H1 (cell line): Measurements from ENCODE around the gene DHX34. TPM values are rescaled to one million over a fixed set of nuclear protein-coding genes. Genes with fewer than 3 reads are reported as not detected.

Source experiments
- CTCF ChIA-PET: fragments of 300-600 bp; sonication (Branson Sonifier 250); formaldehyde crosslinking; loops from one replicate; lab custom pipeline; 2021; ENCODE audit not compliant: partially characterized antibody; lab: Charles Lee
- POLR2A ChIA-PET: fragments of 300-600 bp; sonication (Branson Sonifier 250); formaldehyde crosslinking; loops from one replicate; lab custom pipeline; 2021; ENCODE audit warnings: inconsistent platforms; ENCODE audit not compliant: partially characterized antibody; lab: Charles Lee
- DNase-seq, 2 experiments: peaks; one replicate each; pipeline versions ENCODE4 v3.0.0 to v3.0.0-alpha.2; 2010 to 2022; ENCODE audit warnings: low spot score in 2 of 2, low read depth in 1 of 2, mixed read lengths in 1 of 2
- FAIRE-seq: peaks from 2 replicates; lab custom pipeline; 2011; peaks lifted over from hg19 to GRCh38; lab: Jason Lieb, UNC
- H2AFZ ChIP-seq: 2 replicates; pipeline ENCODE4 v1.8.1; 2012; ENCODE audit warnings: low read length, inconsistent platforms
- H2AK5ac ChIP-seq: 2 replicates; pipeline ENCODE4 v1.6.1; 2013; ENCODE audit warnings: low read depth, low read length
- H2BK120ac ChIP-seq: replicated peaks from 2 replicates; pipeline ENCODE3; 2013; ENCODE audit warnings: low read depth, low read length, inconsistent platforms
- H2BK12ac ChIP-seq: 2 replicates; pipeline ENCODE4 v1.6.1; 2013; ENCODE audit warnings: low read depth, low read length
- H2BK15ac ChIP-seq: 2 replicates; pipeline ENCODE4 v1.6.1; 2013; ENCODE audit warnings: low read length
- H2BK20ac ChIP-seq: 2 replicates; pipeline ENCODE4 v1.6.1; 2013; ENCODE audit warnings: low read length
- H2BK5ac ChIP-seq: 2 replicates; pipeline ENCODE4 v1.6.1; 2013; ENCODE audit warnings: low read depth, low read length
- H3K14ac ChIP-seq: 2 replicates; pipeline ENCODE4 v1.6.1; 2013; ENCODE audit warnings: inconsistent platforms; ENCODE audit not compliant: insufficient read length
- H3K18ac ChIP-seq: 2 replicates; pipeline ENCODE4 v1.6.1; 2013; ENCODE audit warnings: low read length; ENCODE audit errors: extremely low read depth
- H3K23ac ChIP-seq: 2 replicates; pipeline ENCODE4 v1.6.1; 2013; ENCODE audit warnings: inconsistent platforms; ENCODE audit not compliant: insufficient read length
- H3K23me2 ChIP-seq: 2 replicates; pipeline ENCODE4 v1.6.1; 2013; ENCODE audit warnings: low read depth, low read length
- H3K27ac ChIP-seq: 2 replicates; pipeline ENCODE4 v1.6.1; 2011; ENCODE audit warnings: low read depth, low read length, inconsistent platforms
- H3K27me3 ChIP-seq, 4 experiments: replicated peaks in 1 of 4; 1 replicate in 1 of 4; 2 replicates in 3 of 4; pipeline versions ENCODE4 v1.6.1 to v1.8.1; 2011 to 2013; ENCODE audit warnings: low read length in 3 of 4, mild to moderate bottlenecking in 3 of 4, inconsistent platforms in 2 of 4, mixed read lengths in 2 of 4, moderate library complexity in 1 of 4; ENCODE audit not compliant: control insufficient read depth in 3 of 4, insufficient read depth in 3 of 4; ENCODE audit errors: extremely low read depth in 1 of 4
- H3K36me3 ChIP-seq, 4 experiments: 2 replicates each; pipeline versions ENCODE4 v1.6.1 to v1.8.1; 2011 to 2013; ENCODE audit warnings: mild to moderate bottlenecking in 4 of 4, low read length in 3 of 4, moderate library complexity in 2 of 4, control low read depth in 1 of 4, inconsistent platforms in 1 of 4; ENCODE audit not compliant: insufficient read depth in 4 of 4, control insufficient read depth in 2 of 4
- H3K4ac ChIP-seq: replicated peaks from 2 replicates; pipeline ENCODE3; 2013; ENCODE audit warnings: low read length, low read depth, mixed read lengths, inconsistent platforms; ENCODE audit not compliant: insufficient read length
- H3K4me1 ChIP-seq, 4 experiments: replicated peaks in 1 of 4; 1 replicate in 1 of 4; 2 replicates in 3 of 4; pipeline versions ENCODE4 v1.6.1 to v1.8.1; 2011 to 2013; ENCODE audit warnings: low read length in 3 of 4, inconsistent platforms in 2 of 4, mixed read lengths in 1 of 4; ENCODE audit not compliant: insufficient read depth in 4 of 4, control insufficient read depth in 3 of 4
- H3K4me2 ChIP-seq, 2 experiments: 2 replicates each; pipeline versions ENCODE4 v1.6.1 to v1.8.1; 2011 to 2013; ENCODE audit warnings: low read depth in 2 of 2, low read length in 2 of 2, control low read depth in 1 of 2, inconsistent platforms in 1 of 2, mild to moderate bottlenecking in 1 of 2; ENCODE audit not compliant: insufficient read depth in 1 of 2
- H3K4me3 ChIP-seq, 4 experiments: fragments of 200-600, 300-600 bp in 1 of 4; sonication (generic), shearing (Covaris generic), sonication (Bioruptor Twin) in 1 of 4; 2 replicates each; pipeline versions ENCODE4 v1.5.1 to v1.8.1; 2011 to 2016; ENCODE audit warnings: low read length in 4 of 4, low read depth in 3 of 4, control low read depth in 2 of 4, inconsistent platforms in 2 of 4, mild to moderate bottlenecking in 2 of 4, mixed read lengths in 1 of 4, moderate library complexity in 1 of 4; ENCODE audit not compliant: insufficient read depth in 2 of 4; ENCODE audit errors: extremely low read depth in 1 of 4
- H3K56ac ChIP-seq: replicated peaks from 2 replicates; pipeline ENCODE3; 2013; ENCODE audit warnings: low read depth, mild to moderate bottlenecking, mixed read lengths, low read length, inconsistent platforms; ENCODE audit not compliant: insufficient read length
- H3K79me1 ChIP-seq: 2 replicates; pipeline ENCODE4 v1.6.1; 2013; ENCODE audit warnings: low read depth, low read length, control low read depth
- H3K79me2 ChIP-seq, 2 experiments: 2 replicates each; pipeline versions ENCODE4 v1.6.1 to v1.8.1; 2012 to 2013; ENCODE audit warnings: low read length in 2 of 2, mild to moderate bottlenecking in 2 of 2, inconsistent platforms in 1 of 2; ENCODE audit not compliant: insufficient read depth in 2 of 2, control insufficient read depth in 1 of 2
- H3K9ac ChIP-seq, 4 experiments: replicated peaks in 1 of 4; 1 replicate in 1 of 4; 2 replicates in 3 of 4; pipeline versions ENCODE4 v1.6.1 to v1.8.1; 2011 to 2013; ENCODE audit warnings: low read depth in 3 of 4, low read length in 3 of 4, control low read depth in 2 of 4, mild to moderate bottlenecking in 2 of 4, moderate library complexity in 2 of 4, inconsistent platforms in 1 of 4; ENCODE audit errors: extremely low read depth in 1 of 4
- H3K9me3 ChIP-seq, 2 experiments: 2 replicates each; pipeline versions ENCODE4 v1.6.1 to v1.8.1; 2012 to 2013; ENCODE audit warnings: mild to moderate bottlenecking in 2 of 2, moderate library complexity in 2 of 2, control low read depth in 1 of 2, inconsistent platforms in 1 of 2, low read depth in 1 of 2, low read length in 1 of 2, mixed read lengths in 1 of 2; ENCODE audit not compliant: insufficient read depth in 2 of 2
- H4K20me1 ChIP-seq, 2 experiments: replicated peaks in 1 of 2; 2 replicates each; pipeline versions ENCODE3 to v1.8.1; 2011 to 2013; ENCODE audit warnings: inconsistent platforms in 2 of 2, low read length in 2 of 2, mild to moderate bottlenecking in 1 of 2; ENCODE audit not compliant: insufficient read depth in 2 of 2, control insufficient read depth in 1 of 2
- H4K5ac ChIP-seq: 2 replicates; pipeline ENCODE4 v1.6.1; 2013; ENCODE audit warnings: low read length, low read depth, mixed read lengths, inconsistent platforms; ENCODE audit not compliant: insufficient read length
- H4K8ac ChIP-seq: 2 replicates; pipeline ENCODE4 v1.8.0; 2013; ENCODE audit warnings: mild to moderate bottlenecking, moderate library complexity, low read length, inconsistent platforms; ENCODE audit not compliant: insufficient read depth; ENCODE audit errors: extremely low read depth
- H4K91ac ChIP-seq: replicated peaks from 2 replicates; pipeline ENCODE3; 2013; ENCODE audit warnings: low read length, mixed read lengths, inconsistent platforms; ENCODE audit not compliant: insufficient read length
- CBX8 ChIP-seq: fragments of 300-800, 300-1000 bp; sonication (generic); IDR thresholded peaks from 2 replicates; pipeline ENCODE4 v1.7.1; 2016; ENCODE audit warnings: low read depth, low read length, borderline replicate concordance
- CEBPB ChIP-seq: IDR thresholded peaks from 2 replicates; pipeline ENCODE4 v1.6.1; 2012; ENCODE audit warnings: low read depth, low read length
- E2F6 ChIP-seq: IDR thresholded peaks from 2 replicates; pipeline ENCODE4 v1.6.1; 2012; ENCODE audit warnings: inconsistent platforms
- EP300 ChIP-seq, 2 experiments: IDR thresholded peaks; 1 replicate in 1 of 2; 2 replicates in 1 of 2; pipeline ENCODE4 v1.6.1; 2011 to 2012; ENCODE audit warnings: low read depth in 2 of 2, low read length in 2 of 2, mild to moderate bottlenecking in 2 of 2, borderline replicate concordance in 1 of 2, inconsistent platforms in 1 of 2, moderate library complexity in 1 of 2
- PHF8 ChIP-seq: fragments of 200-600 bp; sonication (generic); conservative IDR thresholded peaks from 2 replicates; pipeline ENCODE4 v1.7.1; 2012; ENCODE audit warnings: low read depth, mild to moderate bottlenecking, inconsistent platforms, low read length, moderate library complexity
- RBBP5 ChIP-seq: IDR thresholded peaks from 2 replicates; pipeline ENCODE4 v1.7.1; 2012; ENCODE audit warnings: low read depth, mild to moderate bottlenecking, inconsistent platforms, low read length, moderate library complexity, borderline replicate concordance
- RXRA ChIP-seq: IDR thresholded peaks from 2 replicates; pipeline ENCODE4 v1.6.1; 2011; ENCODE audit warnings: low read depth, mild to moderate bottlenecking, low read length, moderate library complexity; ENCODE audit not compliant: insufficient read depth
- SAP30 ChIP-seq: fragments of 300-600 bp; sonication (generic); IDR thresholded peaks from 2 replicates; pipeline ENCODE4 v1.7.1; 2012; ENCODE audit warnings: low read length, moderate library complexity, mild to moderate bottlenecking, inconsistent platforms; ENCODE audit not compliant: insufficient read depth, insufficient replicate concordance
- SIRT6 ChIP-seq: IDR thresholded peaks from one replicate; pipeline ENCODE4 v1.7.1; 2012; ENCODE audit warnings: low read length, inconsistent platforms
- SP2 ChIP-seq: IDR thresholded peaks from 2 replicates; pipeline ENCODE4 v1.6.1; 2012; ENCODE audit warnings: mild to moderate bottlenecking, low read length, inconsistent platforms
- ZNF274 ChIP-seq: IDR thresholded peaks from 2 replicates; pipeline ENCODE4 v1.7.0; 2012; ENCODE audit warnings: low read length, borderline replicate concordance; ENCODE audit errors: extremely low read depth
- WGBS, 2 experiments: shearing (Covaris generic) in 1 of 2; methylation state at CpG; one replicate each; pipeline versions ENCODE4 v1.1.6 to v1.1.7; 2013 to 2015; ENCODE audit warnings: low lambda C conversion rate in 2 of 2, mixed read lengths in 2 of 2, inconsistent platforms in 1 of 2, low coverage in 1 of 2, missing lambda C conversion rate in 1 of 2; ENCODE audit not compliant: insufficient replicate concordance in 2 of 2, insufficient coverage in 1 of 2, insufficient read length in 1 of 2; ENCODE audit errors: extremely low coverage in 1 of 2, missing lambda C conversion rate in 1 of 2; 5-methylcytosine and 5-hydroxymethylcytosine counted together
- polyA plus RNA-seq, 7 experiments: library from polyadenylated mRNA; depleted of rRNA in 3 of 7; stranded (reverse) in 5 of 7; unstranded in 2 of 7; fragments of >200 nt in 5 of 7; fragments of 200-250 nt in 2 of 7; gene quantifications; 1 replicate in 5 of 7; 2 replicates in 1 of 7; 4 replicates in 1 of 7; pipeline versions ENCODE4 v1.2.1 to v1.2.3, GENCODE V29; 2011 to 2013; ENCODE audit warnings: missing spikeins in 2 of 7, mixed read lengths in 2 of 7
- total RNA-seq: library from RNA; stranded (reverse); fragmentation: NEBNext Ultra II Directional; extraction: Animal tissue kit (Norgen Biotek cat#: 25700); gene quantifications from 2 replicates; pipeline ENCODE4 v1.2.1, GENCODE V29; 2021

Gene DHX34
- total and polyA plus RNA-seq, 2 of the 8 experiments (the other 6 are each of a cell fraction or from before 2014, with no cell fraction given), result 17.5 to 24.3 TPM

GRCh38 chr19:47323872-47324271 is 25.2 kb upstream of the DHX34 start:
- FAIRE-seq, result no peak
- no peak for TF ChIP-seq ZNF274
- no peak for TF ChIP-seq RBBP5
- no peak for TF ChIP-seq E2F6
- no peak for TF ChIP-seq EP300 (IDR thresholded peaks at IDR 0.05; ENCODE audit: borderline replicate concordance in 1 of 2, low read depth in 2 of 2, low read length in 2 of 2)
- no peak for TF ChIP-seq RXRA
- no peak for TF ChIP-seq SAP30
- TF ChIP-seq CEBPB, result no peak
- no peak for TF ChIP-seq SP2
- no peak for TF ChIP-seq SIRT6
- TF ChIP-seq PHF8, result no peak
- no peak for TF ChIP-seq CBX8

More at GRCh38 chr19:47323872-47324271, 25.2 kb upstream of the DHX34 start:
- H4K91ac ChIP-seq, result no peak overlapping the region
- no peak overlapping the region for H2BK5ac ChIP-seq
- peaks cover 0 to 3% (median 0%) of the 10 kb centered on the region in 4 experiments; a peak in 1 of 7 replicates for H3K4me1 ChIP-seq
- no peak overlapping the region for H3K4ac ChIP-seq
- POLR2A ChIA-PET, result interaction anchor here (1.2 to 1.7 kb wide), 2 partner anchors 59 to 95 kb away, joined by 3 to 4 read pairs; partner anchors contain the start of gene MEIS3
- no peak overlapping the region for H3K23ac ChIP-seq
- H3K56ac ChIP-seq, result no peak overlapping the region
- no peak overlapping the region for H2BK12ac ChIP-seq
- no peak overlapping the region for H3K4me3 ChIP-seq
- WGBS, 2 experiments, result 89% methylated on average over 12 of the region's 12 CpGs; no CpG with 5 or more reads in 1 of the 2 experiments
- H4K20me1 ChIP-seq, result no peaks in the 10 kb centered on the region
- no peaks in the 10 kb centered on the region for H3K23me2 ChIP-seq
- CTCF ChIA-PET, result interaction anchor here (0.8 to 3.3 kb wide), 6 partner anchors 11 to 383 kb away, joined by 3 to 23 read pairs (median 4); partner anchors contain the start of gene DHX34
- no peak overlapping the region for H2AFZ ChIP-seq
- H3K9ac ChIP-seq, result no peak overlapping the region
- H3K27me3 ChIP-seq, result no peaks in the 10 kb centered on the region; a peak in 2 of 7 replicates
- no peaks in the 10 kb centered on the region for H3K9me3 ChIP-seq
- no peak overlapping the region for H4K5ac ChIP-seq
- H2BK20ac ChIP-seq, result no peak overlapping the region
- 0 out of 2 replicates have a peak overlapping the region, but pooled peaks have one; percentile 86 for H4K8ac ChIP-seq
- no peaks in the 10 kb centered on the region for H3K79me2 ChIP-seq
- no peak overlapping the region for H2AK5ac ChIP-seq
- H2BK120ac ChIP-seq, result no peak overlapping the region
- no peaks in the 10 kb centered on the region for H3K79me1 ChIP-seq
- H3K18ac ChIP-seq, result no peak overlapping the region
- H2BK15ac ChIP-seq, result no peak overlapping the region; the same call in 1 of the 2 replicates
- DNase-seq, result no peak
- H3K36me3 ChIP-seq, result no peaks in the 10 kb centered on the region
- H3K4me2 ChIP-seq, result no peak overlapping the region
- H3K14ac ChIP-seq, result no peak overlapping the region
- H3K27ac ChIP-seq, result no peak overlapping the region
